ENCODE results near the gene SORCS2. TPM values are rescaled to one million over a fixed set of nuclear protein-coding genes. Genes with fewer than 3 reads are reported as not detected.

SORCS2 gene
- total RNA-seq, 1 experiment from 2014 or later = 4.1 TPM

GRCh38 chr4:7539186-7539585 is 346.8 kb downstream of the SORCS2 start:
- H3K79me2 ChIP-seq (ENCODE audit: low read length) = no peaks in the 10 kb centered on the region
- POLR2A ChIA-PET (ENCODE audit: unreplicated experiment) = interaction anchor here (0.6 kb wide), 1 partner anchor 95 kb away, joined by 3 read pairs; no protein-coding TSS in a partner anchor
- H2AFZ ChIP-seq (ENCODE audit: low read length) = 0 out of 2 replicates have a peak overlapping the region, but pooled peaks have one; percentile 34
- no peak overlapping the region for H3K27ac ChIP-seq (ENCODE audit: low read length)
- no peaks in the 10 kb centered on the region for H3K36me3 ChIP-seq (ENCODE audit: low read depth, low read length)
- H3F3A ChIP-seq (ENCODE audit: low read length, unreplicated experiment) = no peaks in the 10 kb centered on the region
- 0 out of 2 replicates have a peak overlapping the region, but pooled peaks have one; percentile 13 for H3K4me2 ChIP-seq (ENCODE audit: low read length)
- TF ChIP-seq CTCF (conservative IDR thresholded peaks at IDR 0.05; ENCODE audit: low read depth, low read length) = no peak
- no peak for TF ChIP-seq EZH2 (IDR thresholded peaks at IDR 0.05; ENCODE audit: low read length, unreplicated experiment)
- TF ChIP-seq EZH2phosphoT487 (IDR thresholded peaks at IDR 0.05; ENCODE audit: borderline replicate concordance, low read length) = no peak
- BruUV-seq (replicated peaks) = no TSS peak
- intact Hi-C loops (cut with micrococcal nuclease) = no loop called here
- DNase-seq (no peak), ATAC-seq (no peak)
- H3K9me2 ChIP-seq (replicated peaks; ENCODE audit: low read length) = no peaks in the 10 kb centered on the region
- H4K20me1 ChIP-seq (ENCODE audit: low read length) = no peaks in the 10 kb centered on the region
- H3K9ac ChIP-seq (ENCODE audit: low read length) = no peak overlapping the region
- no peaks in the 10 kb centered on the region for H3K9me3 ChIP-seq (ENCODE audit: low read length)
- peaks cover 5% of the 10 kb centered on the region; the same call in 1 of the 2 replicates for H3K4me1 ChIP-seq (ENCODE audit: insufficient read depth, low read length)
- no peak overlapping the region for H3K4me3 ChIP-seq (ENCODE audit: low read length)
- CTCF ChIA-PET = no interaction called here
- H3K27me3 ChIP-seq (ENCODE audit: low read length) = no peaks in the 10 kb centered on the region

GRCh38 chr4:7539659-7540058 is 347.3 kb downstream of the SORCS2 start:
- intact Hi-C loops (cut with micrococcal nuclease) = no loop called here
- TF ChIP-seq CTCF (conservative IDR thresholded peaks at IDR 0.05; ENCODE audit: low read depth, low read length) = no peak
- no peak for TF ChIP-seq EZH2 (IDR thresholded peaks at IDR 0.05; ENCODE audit: low read length, unreplicated experiment)
- no peak for TF ChIP-seq EZH2phosphoT487 (IDR thresholded peaks at IDR 0.05; ENCODE audit: borderline replicate concordance, low read length)

GRCh38 chr4:7540206-7540605 is 347.9 kb downstream of the SORCS2 start:
- peak; percentile 42 for ATAC-seq

More at GRCh38 chr4:7539659-7540058, 347.3 kb downstream of the SORCS2 start:
- Histone ChIP-seq H3F3A (ENCODE audit: low read length, unreplicated experiment) (no peaks in the 10 kb centered on the region), H2AFZ (ENCODE audit: low read length) (0 out of 2 replicates have a peak overlapping the region, but pooled peaks have one; percentile 34), H3K9me2 (replicated peaks; ENCODE audit: low read length) (no peaks in the 10 kb centered on the region), H3K4me1 (ENCODE audit: insufficient read depth, low read length) (peaks cover 5% of the 10 kb centered on the region; the same call in 1 of the 2 replicates), H3K36me3 (ENCODE audit: low read depth, low read length) (no peaks in the 10 kb centered on the region), H3K9ac (ENCODE audit: low read length) (no peak overlapping the region), H3K4me2 (ENCODE audit: low read length) (0 out of 2 replicates have a peak overlapping the region, but pooled peaks have one; percentile 13), H3K4me3 (ENCODE audit: low read length) (no peak overlapping the region), H3K9me3 (ENCODE audit: low read length) (no peaks in the 10 kb centered on the region), H3K27ac (ENCODE audit: low read length) (no peak overlapping the region), H3K79me2 (ENCODE audit: low read length) (no peaks in the 10 kb centered on the region), H4K20me1 (ENCODE audit: low read length) (no peaks in the 10 kb centered on the region), H3K27me3 (ENCODE audit: low read length) (no peaks in the 10 kb centered on the region)
- CTCF ChIA-PET = no interaction called here
- POLR2A ChIA-PET (ENCODE audit: unreplicated experiment) = interaction anchor here (0.6 kb wide), 1 partner anchor 94 kb away, joined by 3 read pairs; no protein-coding TSS in a partner anchor
- peak; percentile 82 for DNase-seq
- ATAC-seq = peak; percentile 88
- BruUV-seq (replicated peaks) = no TSS peak

More at GRCh38 chr4:7540206-7540605, 347.9 kb downstream of the SORCS2 start:
- Histone ChIP-seq H3K4me2 (ENCODE audit: low read length) (0 out of 2 replicates have a peak overlapping the region, but pooled peaks have one; percentile 44), H3K79me2 (ENCODE audit: low read length) (no peaks in the 10 kb centered on the region), H3K27me3 (ENCODE audit: low read length) (no peaks in the 10 kb centered on the region), H3K9ac (ENCODE audit: low read length) (no peak overlapping the region), H2AFZ (ENCODE audit: low read length) (no peak overlapping the region), H3K4me3 (ENCODE audit: low read length) (no peak overlapping the region), H3K36me3 (ENCODE audit: low read depth, low read length) (no peaks in the 10 kb centered on the region), H3K9me3 (ENCODE audit: low read length) (no peaks in the 10 kb centered on the region), H3K27ac (ENCODE audit: low read length) (peak overlapping the region; percentile 26; the same call in 1 of the 2 replicates), H3F3A (ENCODE audit: low read length, unreplicated experiment) (no peaks in the 10 kb centered on the region), H4K20me1 (ENCODE audit: low read length) (no peaks in the 10 kb centered on the region), H3K4me1 (ENCODE audit: insufficient read depth, low read length) (peaks cover 5% of the 10 kb centered on the region; the same call in 1 of the 2 replicates), H3K9me2 (replicated peaks; ENCODE audit: low read length) (no peaks in the 10 kb centered on the region)
- TF ChIP-seq EZH2phosphoT487 (IDR thresholded peaks at IDR 0.05; ENCODE audit: borderline replicate concordance, low read length) = no peak
- TF ChIP-seq EZH2 (IDR thresholded peaks at IDR 0.05; ENCODE audit: low read length, unreplicated experiment) = no peak
- CTCF ChIA-PET = no interaction called here
- no TSS peak for BruUV-seq (replicated peaks)
- intact Hi-C loops (cut with micrococcal nuclease) = no loop called here
- POLR2A ChIA-PET (ENCODE audit: unreplicated experiment) = no interaction called here
- peak; percentile 21 for DNase-seq

Measured in PC-3 (cell line).